ENCODE results near the gene CRYGB. TPM values are rescaled to one million over a fixed set of nuclear protein-coding genes. Genes with fewer than 3 reads are reported as not detected.

CRYGB gene
- total and polyA plus RNA-seq, 2 of the 13 experiments (the other 11 are each of a cell fraction or from before 2014, with no cell fraction given), result not detected

- TF ChIP-seq POLR2AphosphoS5 (IDR thresholded peaks at IDR 0.05; ENCODE audit: low read depth, low read length) (no peak), ZIK1 (CRISPR knock-in tag; IDR thresholded peaks at IDR 0.05; ENCODE audit: borderline replicate concordance, low read depth) (no peak), MIER3 (CRISPR knock-in tag; IDR thresholded peaks at IDR 0.05; ENCODE audit: borderline replicate concordance) (no peak), ZNF382 (CRISPR knock-in tag; IDR thresholded peaks at IDR 0.05; ENCODE audit: borderline replicate concordance) (no peak), CBFB (CRISPR knock-in tag; IDR thresholded peaks at IDR 0.05) (no peak), ZNF878 (CRISPR knock-in tag; IDR thresholded peaks at IDR 0.05) (no peak), SIN3A (IDR thresholded peaks at IDR 0.05; ENCODE audit: borderline replicate concordance, low read depth, low read length) (no peak), ZNF235 (CRISPR knock-in tag; IDR thresholded peaks at IDR 0.05; ENCODE audit: borderline replicate concordance) (no peak), ZNF644 (CRISPR knock-in tag; IDR thresholded peaks at IDR 0.05; ENCODE audit: low read depth) (peak; percentile 98), ZNF276 (CRISPR knock-in tag; IDR thresholded peaks at IDR 0.05; ENCODE audit: low read depth) (no peak), NFKB2 (CRISPR knock-in tag; IDR thresholded peaks at IDR 0.05; ENCODE audit: borderline replicate concordance) (no peak), DNMT1 (CRISPR knock-in tag; IDR thresholded peaks at IDR 0.05) (no peak), CREB1 (IDR thresholded peaks at IDR 0.05) (no peak), CREB1 (CRISPR knock-in tag; IDR thresholded peaks at IDR 0.05) (no peak), MAX (IDR thresholded peaks at IDR 0.05) (peak; percentile 40), SNAPC4 (CRISPR knock-in tag; IDR thresholded peaks at IDR 0.05) (no peak), GPBP1L1 (CRISPR knock-in tag; IDR thresholded peaks at IDR 0.05) (no peak), ZNF549 (CRISPR knock-in tag; IDR thresholded peaks at IDR 0.05) (no peak), CEBPG (CRISPR knock-in tag; IDR thresholded peaks at IDR 0.05) (peak; percentile 58), ZNF704 (CRISPR knock-in tag; IDR thresholded peaks at IDR 0.05; ENCODE audit: borderline replicate concordance) (no peak), JDP2 (CRISPR knock-in tag; IDR thresholded peaks at IDR 0.05; ENCODE audit: borderline replicate concordance) (no peak)
These were observed 9.9 kb downstream of the CRYGB start (continued) for GRCh38 chr2:208135794-208136715.

Data from HepG2 (cell line).